Ovary (tissue), 3 donors: ENCODE results near the gene AGO1.

ENCODE experiments used
- CTCF ChIP-seq, 3 donors: fragments of 450-650 bp in 2 of 3; fragments of 200-600 bp in 1 of 3; IDR thresholded peaks; one replicate each; pipeline versions ENCODE4 v1.5.1 to v1.8.0; 2016 to 2022; ENCODE audit warnings: antibody characterized with exemption in 3 of 3, mild to moderate bottlenecking in 1 of 3
- EP300 ChIP-seq: sonication (generic); formaldehyde crosslinking; IDR thresholded peaks from one replicate; pipeline ENCODE4 v1.6.1; 2017; ENCODE audit warnings: antibody characterized with exemption
- POLR2A ChIP-seq: fragments of 450-650 bp; IDR thresholded peaks from one replicate; pipeline ENCODE4 v1.6.1; 2017; ENCODE audit warnings: antibody characterized with exemption, mild to moderate bottlenecking, moderate library complexity
- donor health status: DM: no; HTN: no; CAD: no.

- no peak for TF ChIP-seq POLR2A
- TF ChIP-seq CTCF (IDR thresholded peaks at IDR 0.05) = no peak
- TF ChIP-seq EP300 = no peak
Observed at GRCh38 chr1:35925741-35926140, 42.7 kb downstream of the AGO1 start.
